Colonic mucosa (tissue), 4 donors: Measurements from ENCODE around the gene CDKN2B. TPM values are rescaled to one million over a fixed set of nuclear protein-coding genes. Genes with fewer than 3 reads are reported as not detected.
"Not testable (repeated sequence)": the region's sequence is repeated elsewhere in the genome, so short reads cannot be mapped to it uniquely, and the experiment has no call there.

Source experiments
- DNase-seq: peaks from one replicate; pipeline ENCODE4 v3.0.0-alpha.2; 2020
- H3K27ac ChIP-seq: fragments of 200-600 bp; one replicate; pipeline ENCODE4 v1.8.0; 2021
- H3K27me3 ChIP-seq: fragments of 200-600 bp; one replicate; pipeline ENCODE4 v1.8.0; 2021
- H3K36me3 ChIP-seq: fragments of 200-600 bp; one replicate; pipeline ENCODE4 v1.8.0; 2021
- H3K4me1 ChIP-seq: fragments of 200-600 bp; one replicate; pipeline ENCODE4 v1.8.0; 2021; ENCODE audit warnings: mild to moderate bottlenecking
- H3K4me3 ChIP-seq: fragments of 200-600 bp; one replicate; pipeline ENCODE4 v1.8.0; 2021
- H3K9ac ChIP-seq, 2 donors: one replicate each; pipeline ENCODE4 v1.7.0; 2013; ENCODE audit warnings: control low read depth in 2 of 2, low read depth in 2 of 2, low read length in 2 of 2
- H3K9me3 ChIP-seq: fragments of 200-600 bp; one replicate; pipeline ENCODE4 v1.8.0; 2021
- CTCF ChIP-seq: fragments of 200-600 bp; IDR thresholded peaks from one replicate; pipeline ENCODE4 v1.8.0; 2022; ENCODE audit warnings: antibody characterized with exemption, mild to moderate bottlenecking
- intact Hi-C: fragments of 100-400 bp; cut with DNase I; formaldehyde crosslinking; loops from one replicate; pipeline ENCODE4 v1.14.1; 2022
- total RNA-seq, 2 donors: library from RNA; stranded (reverse); fragmentation: NEBNext Ultra II Directional in 1 of 2; extraction: Animal tissue kit (Norgen Biotek cat#: 25700) in 1 of 2; gene quantifications; one replicate each; pipeline ENCODE4 v1.2.1, GENCODE V29; 2021
- donor health status: healthy.
- donor health status: DM: no; HTN: no; CAD: no.
- donor health status: DM: no; HTN: no; CAD: no.

CDKN2B gene
- total RNA-seq, 2 donors from 2014 or later, result 57.0 to 76.6 TPM

GRCh38 chr9:21961569-21961968, 47.5 kb downstream of the CDKN2B start:
- peaks cover 34% of the 10 kb centered on the region for H3K27me3 ChIP-seq
- intact Hi-C loops, result no loop called here
- no peak overlapping the region for H3K9ac ChIP-seq
- H3K36me3 ChIP-seq, result no peaks in the 10 kb centered on the region
- no peaks in the 10 kb centered on the region for H3K4me1 ChIP-seq
- no peaks in the 10 kb centered on the region for H3K9me3 ChIP-seq
- no peak overlapping the region for H3K27ac ChIP-seq
- TF ChIP-seq CTCF, result no peak
- no peak overlapping the region for H3K4me3 ChIP-seq
- DNase-seq, result no peak

DNA sequence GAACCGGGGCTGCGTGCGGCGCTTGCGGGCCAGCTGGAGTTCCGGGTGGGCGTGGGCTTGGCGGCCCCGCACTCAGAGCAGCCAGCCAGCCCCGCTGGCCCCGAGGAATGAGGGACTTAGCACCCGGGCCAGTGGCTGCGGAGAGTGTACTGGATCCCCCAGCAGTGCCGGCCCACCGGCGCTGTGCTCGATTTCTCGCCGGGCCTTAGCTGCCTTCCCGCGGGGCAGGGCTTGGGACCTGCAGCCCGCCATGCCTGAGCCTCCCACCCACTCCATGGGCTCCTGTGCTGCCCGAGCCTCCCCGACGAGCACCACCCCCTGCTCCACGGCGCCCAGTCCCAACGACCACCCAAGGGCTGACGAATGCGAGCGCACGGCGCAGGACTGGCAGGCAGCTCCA, 49.8 kb downstream of the CDKN2B start:
- intact Hi-C loops, H3K9me3 ChIP-seq, H3K9ac ChIP-seq, H3K4me1 ChIP-seq, DNase-seq, H3K4me3 ChIP-seq, H3K27ac ChIP-seq, H3K36me3 ChIP-seq: not testable (repeated sequence)
- peaks cover 11% of the 10 kb centered on the region for H3K27me3 ChIP-seq

DNA sequence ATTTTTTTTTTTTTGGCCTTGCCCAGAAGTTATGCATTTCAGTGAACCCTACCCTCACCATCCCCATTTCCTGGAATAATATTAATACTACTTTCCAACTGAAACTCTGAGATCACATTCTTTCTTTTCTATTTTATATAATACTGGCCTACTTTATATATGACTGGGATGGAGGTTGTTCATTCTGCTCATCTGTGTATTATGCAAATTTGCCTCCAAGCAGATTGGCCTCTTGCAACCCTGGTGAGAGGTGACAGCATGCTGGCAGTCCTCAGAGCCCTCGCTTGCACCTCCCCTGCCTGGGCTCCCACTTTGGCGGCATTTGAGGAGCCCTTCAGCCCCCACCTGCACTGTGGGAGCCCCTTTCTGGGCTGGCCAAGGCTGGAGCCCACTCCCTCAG, 50.3 kb downstream of the CDKN2B start:
- no peaks in the 10 kb centered on the region for H3K4me1 ChIP-seq
- H3K4me3 ChIP-seq, result no peak overlapping the region
- H3K36me3 ChIP-seq, result no peaks in the 10 kb centered on the region
- intact Hi-C loops, result no loop called here
- no peak for TF ChIP-seq CTCF
- no peak overlapping the region for H3K9ac ChIP-seq
- no peak overlapping the region for H3K27ac ChIP-seq
- no peaks in the 10 kb centered on the region for H3K9me3 ChIP-seq
- DNase-seq, result no peak
- H3K27me3 ChIP-seq, result peaks cover 7% of the 10 kb centered on the region

Other genes with a start within 250 kb of the CDKN2B start
- 10 to 100 TPM; 22.0 to 24.4 TPM for gene MTAP, start 206.7 kb downstream of the CDKN2B start, total RNA-seq
- 1 to 10 TPM; 1.3 to 2.9 TPM for gene CDKN2A, start 14.9 kb downstream of the CDKN2B start, total RNA-seq
- gene CDKN2B-AS1, start 14.5 kb downstream of the CDKN2B start, total RNA-seq, result 10 to 100 TPM; 39.7 to 73.7 TPM